Esophagus (tissue), 2 donors: ENCODE results near the gene NAP1L1. TPM values are rescaled to one million over a fixed set of nuclear protein-coding genes. Genes with fewer than 3 reads are reported as not detected.

ENCODE experiments used
- H3K27ac ChIP-seq, 2 donors: one replicate each; pipeline ENCODE4 v1.5.1; 2013; ENCODE audit warnings: low read depth in 2 of 2, mild to moderate bottlenecking in 2 of 2, inconsistent platforms in 1 of 2, low read length in 1 of 2, moderate library complexity in 1 of 2
- H3K27me3 ChIP-seq, 2 donors: one replicate each; pipeline ENCODE4 v1.6.1; 2013; ENCODE audit warnings: low read length in 2 of 2, control low read depth in 1 of 2, mild to moderate bottlenecking in 1 of 2; ENCODE audit not compliant: insufficient read depth in 2 of 2, control insufficient read depth in 1 of 2
- H3K36me3 ChIP-seq, 2 donors: one replicate each; pipeline ENCODE4 v1.6.1; 2013; ENCODE audit warnings: low read length in 1 of 2; ENCODE audit not compliant: control insufficient read depth in 2 of 2, insufficient read depth in 2 of 2
- H3K4me1 ChIP-seq, 2 donors: one replicate each; pipeline ENCODE4 v1.6.1; 2013; ENCODE audit warnings: low read length in 1 of 2; ENCODE audit not compliant: control insufficient read depth in 2 of 2, insufficient read depth in 2 of 2
- H3K4me3 ChIP-seq, 2 donors: one replicate each; pipeline ENCODE4 v1.5.1; 2013; ENCODE audit warnings: low read length in 2 of 2, mild to moderate bottlenecking in 2 of 2, low read depth in 1 of 2, moderate library complexity in 1 of 2
- H3K9me3 ChIP-seq, 2 donors: one replicate each; pipeline ENCODE4 v1.6.1; 2013; ENCODE audit warnings: mild to moderate bottlenecking in 2 of 2, low read depth in 1 of 2, low read length in 1 of 2, moderate library complexity in 1 of 2; ENCODE audit not compliant: control insufficient read depth in 2 of 2, insufficient read depth in 1 of 2
- WGBS, 2 donors: extraction: QIAGEN DNeasy Blood & Tissue Kit; methylation state at CpG; one replicate each; pipeline ENCODE4 v1.1.7; 2013; 5-methylcytosine and 5-hydroxymethylcytosine counted together
- polyA plus RNA-seq, 2 donors: library from polyadenylated mRNA; stranded (reverse); fragments of 200-250 nt; gene quantifications; one replicate each; pipeline ENCODE4 v1.2.3, GENCODE V29; 2013
- donor health status: healthy with polysubstance abuse.
- donor health status: Bipolar disorder and iron deficiency.

Gene NAP1L1
- polyA plus RNA-seq, 2 donors, result 100 to 145 TPM

DNA sequence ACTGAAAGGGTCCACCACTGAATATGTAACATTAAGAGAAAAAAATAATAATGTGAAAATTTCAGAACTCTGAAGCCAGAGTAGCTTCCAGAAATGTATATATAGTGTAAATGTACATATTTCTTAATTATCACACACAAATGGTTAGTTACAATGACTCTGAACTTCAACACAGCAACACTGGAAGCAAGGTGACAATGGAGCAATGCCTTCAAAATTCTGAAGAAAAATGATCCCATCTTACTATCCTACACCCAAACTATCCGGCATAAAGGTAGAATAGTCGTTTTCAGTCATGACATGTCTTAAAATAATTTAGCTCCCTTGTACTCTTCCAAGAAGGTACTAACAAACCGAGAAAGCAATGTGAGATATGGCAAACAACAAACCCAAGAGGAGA is 11.9 kb downstream of the NAP1L1 start:
- H3K27me3 ChIP-seq, result no peaks in the 10 kb centered on the region
- no peak overlapping the region for H3K4me3 ChIP-seq
- H3K9me3 ChIP-seq, result no peaks in the 10 kb centered on the region
- no peaks in the 10 kb centered on the region for H3K36me3 ChIP-seq
- no peak overlapping the region for H3K27ac ChIP-seq
- H3K4me1 ChIP-seq, result no peaks in the 10 kb centered on the region
- WGBS, 2 donors, result 90 to 93% methylated on average over 3 of the region's 3 CpGs

GRCh38 chr12:76069339-76069738 is 15.1 kb downstream of the NAP1L1 start:
- Histone ChIP-seq H3K4me3 (no peak overlapping the region), H3K36me3 (no peaks in the 10 kb centered on the region), H3K4me1 (no peaks in the 10 kb centered on the region), H3K9me3 (no peaks in the 10 kb centered on the region), H3K27me3 (no peaks in the 10 kb centered on the region), H3K27ac (no peak overlapping the region)

DNA sequence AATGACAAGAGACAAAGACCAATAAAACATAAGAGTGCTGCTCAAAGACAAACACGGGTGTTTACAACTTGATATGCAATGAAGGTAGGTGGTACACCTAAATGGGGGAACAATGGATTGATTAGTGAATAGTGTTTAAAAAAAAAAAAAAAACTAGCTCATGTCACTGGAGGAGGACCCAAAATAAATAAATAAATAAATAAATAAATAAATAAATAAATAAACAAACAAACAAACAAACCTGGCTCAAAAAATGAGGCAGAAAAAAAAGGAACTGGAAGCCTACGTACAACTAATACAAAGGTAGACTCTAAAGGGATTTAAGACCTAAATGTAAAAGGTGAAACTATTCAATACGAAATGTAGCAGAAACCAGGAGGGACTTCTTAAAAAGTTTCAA is 18.6 kb downstream of the NAP1L1 start:
- H3K27me3 ChIP-seq, result no peaks in the 10 kb centered on the region
- H3K4me1 ChIP-seq, result no peaks in the 10 kb centered on the region
- 97 to 100% methylated on average over 3 of the region's 3 CpGs for WGBS, 2 donors
- H3K36me3 ChIP-seq, result peaks cover 0 to 4% of the 10 kb centered on the region in 2 donors
- H3K4me3 ChIP-seq, result no peak overlapping the region
- no peak overlapping the region for H3K27ac ChIP-seq
- no peaks in the 10 kb centered on the region for H3K9me3 ChIP-seq

DNA sequence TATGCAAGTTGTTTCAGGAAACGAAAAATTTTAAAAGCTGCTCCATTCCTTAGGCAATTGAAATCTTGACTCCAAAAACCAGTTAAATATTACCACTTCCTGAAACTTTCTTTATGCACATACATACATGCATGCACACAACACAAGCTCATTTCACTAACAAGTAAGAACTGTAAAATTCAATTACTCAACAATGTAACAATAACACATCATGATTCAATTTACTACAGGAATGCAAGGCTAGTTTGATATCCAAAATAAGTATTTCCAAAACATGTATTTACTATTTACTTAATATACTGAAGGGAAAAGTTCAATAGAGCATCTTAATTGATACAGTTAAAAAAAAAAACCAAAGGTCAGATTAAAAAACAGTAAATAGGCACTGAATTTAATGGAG is 19.6 kb downstream of the NAP1L1 start:
- H3K4me3 ChIP-seq, result no peak overlapping the region
- H3K27me3 ChIP-seq, result no peaks in the 10 kb centered on the region
- no peak overlapping the region for H3K27ac ChIP-seq
- peaks cover 0 to 4% of the 10 kb centered on the region in 2 donors for H3K36me3 ChIP-seq
- no peaks in the 10 kb centered on the region for H3K4me1 ChIP-seq
- H3K9me3 ChIP-seq, result no peaks in the 10 kb centered on the region
- 99 to 100% methylated on average over 1 of the region's 1 CpG for WGBS, 2 donors

GRCh38 chr12:76060111-76060510 is 24.4 kb downstream of the NAP1L1 start:
- Histone ChIP-seq H3K27me3 (no peaks in the 10 kb centered on the region), H3K9me3 (no peaks in the 10 kb centered on the region), H3K4me1 (no peaks in the 10 kb centered on the region), H3K36me3 (peaks cover 4 to 5% of the 10 kb centered on the region in 2 donors), H3K27ac (no peak overlapping the region), H3K4me3 (no peak overlapping the region)
- WGBS, 2 donors, result 45 to 56% methylated on average over 2 of the region's 2 CpGs

- no peaks in the 10 kb centered on the region for H3K27me3 ChIP-seq
- no peaks in the 10 kb centered on the region for H3K9me3 ChIP-seq
- no peak overlapping the region for H3K27ac ChIP-seq
- H3K36me3 ChIP-seq, result peaks cover 4 to 5% of the 10 kb centered on the region in 2 donors
- no peaks in the 10 kb centered on the region for H3K4me1 ChIP-seq
- WGBS, 2 donors, result 95 to 99% methylated on average over 7 of the region's 7 CpGs
- no peak overlapping the region for H3K4me3 ChIP-seq
Observed at GRCh38 chr12:76057326-76057725, 27.2 kb downstream of the NAP1L1 start.

DNA sequence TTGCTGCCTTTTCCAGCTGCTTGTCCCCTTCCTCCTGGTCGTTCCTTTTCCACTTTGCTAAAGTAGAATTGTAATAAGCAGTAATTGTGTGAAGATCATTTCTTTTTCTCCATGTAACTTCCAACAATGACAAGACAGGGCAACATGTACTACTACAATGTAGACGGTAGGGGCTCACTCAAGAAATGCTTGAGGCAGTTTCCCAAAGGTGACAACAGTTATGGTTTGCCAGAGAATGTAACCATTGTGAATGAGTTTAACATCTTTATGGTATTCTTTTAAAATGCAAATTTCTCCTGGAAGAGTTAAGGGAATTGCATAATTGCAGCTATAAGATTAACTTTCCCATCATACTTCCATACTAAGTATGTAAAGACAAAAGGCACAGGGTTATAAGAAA is 29.1 kb downstream of the NAP1L1 start:
- no peak overlapping the region for H3K4me3 ChIP-seq
- H3K36me3 ChIP-seq, result peaks cover 0 to 5% of the 10 kb centered on the region in 2 donors
- no peaks in the 10 kb centered on the region for H3K9me3 ChIP-seq
- H3K27me3 ChIP-seq, result no peaks in the 10 kb centered on the region
- no peaks in the 10 kb centered on the region for H3K4me1 ChIP-seq
- 71 to 82% methylated on average over 2 of the region's 2 CpGs for WGBS, 2 donors
- H3K27ac ChIP-seq, result no peak overlapping the region

DNA sequence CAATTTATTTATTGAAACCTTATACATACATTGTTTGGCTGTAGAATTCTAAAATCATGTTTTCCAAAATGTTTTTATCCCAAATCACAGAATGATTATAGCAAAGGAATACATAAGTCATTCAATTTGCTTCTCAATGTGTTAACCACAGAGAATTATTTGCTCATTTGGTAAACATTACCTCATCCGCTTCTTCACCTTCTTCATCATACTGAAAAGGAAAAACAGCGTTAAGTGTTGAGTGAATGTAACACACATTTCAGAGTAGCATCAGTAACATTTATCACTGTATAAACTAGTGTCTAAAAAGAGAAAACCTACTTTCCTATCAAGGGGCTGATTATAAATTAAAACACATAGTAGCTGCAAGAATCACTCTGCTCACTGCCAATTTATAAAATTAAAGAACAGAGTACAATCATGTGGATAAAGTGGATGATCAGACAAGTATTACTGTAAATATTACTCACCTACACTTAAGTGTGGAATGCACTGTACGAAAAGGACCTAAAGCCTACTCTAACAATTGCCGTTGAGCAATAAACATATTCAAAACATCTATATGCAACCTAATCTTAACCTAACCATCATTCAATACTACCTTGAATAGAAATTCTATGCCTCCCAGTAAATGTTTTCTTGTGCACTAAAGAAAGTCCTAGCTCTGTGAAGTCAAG is 34.8 kb downstream of the NAP1L1 start:
- Histone ChIP-seq H3K36me3 (no peaks in the 10 kb centered on the region), H3K27me3 (no peaks in the 10 kb centered on the region), H3K4me3 (no peak overlapping the region)

DNA sequence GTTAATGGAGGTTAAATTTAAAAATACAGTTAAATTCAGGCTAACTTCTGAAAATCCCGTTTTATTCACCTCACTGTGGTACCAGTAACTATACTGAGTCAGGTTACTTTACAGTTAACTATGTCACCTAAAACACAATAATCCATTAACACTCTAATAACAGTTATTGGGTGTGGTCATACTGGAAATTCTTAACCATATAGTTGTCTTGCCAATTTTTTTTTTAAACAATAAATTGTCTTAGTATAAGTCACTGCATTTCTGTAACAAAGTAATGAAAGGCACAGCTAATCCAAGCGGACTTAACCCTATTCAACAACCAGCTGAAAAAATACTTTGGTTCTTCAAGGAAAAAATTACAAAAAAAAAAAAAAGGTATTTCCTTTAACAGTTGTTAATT is 36.7 kb downstream of the NAP1L1 start:
- Histone ChIP-seq H3K4me1 (no peaks in the 10 kb centered on the region), H3K9me3 (no peaks in the 10 kb centered on the region), H3K27me3 (no peaks in the 10 kb centered on the region), H3K27ac (no peak overlapping the region), H3K36me3 (no peaks in the 10 kb centered on the region), H3K4me3 (no peak overlapping the region)
- WGBS, 2 donors, result 52 to 74% methylated on average over 2 of the region's 2 CpGs

More for the DNA sequence above, 34.8 kb downstream of the NAP1L1 start:
- WGBS, 2 donors, result 77 to 87% methylated on average over 4 of the region's 4 CpGs
- Histone ChIP-seq H3K4me1 (no peaks in the 10 kb centered on the region), H3K9me3 (no peaks in the 10 kb centered on the region), H3K27ac (no peak overlapping the region)

DNA sequence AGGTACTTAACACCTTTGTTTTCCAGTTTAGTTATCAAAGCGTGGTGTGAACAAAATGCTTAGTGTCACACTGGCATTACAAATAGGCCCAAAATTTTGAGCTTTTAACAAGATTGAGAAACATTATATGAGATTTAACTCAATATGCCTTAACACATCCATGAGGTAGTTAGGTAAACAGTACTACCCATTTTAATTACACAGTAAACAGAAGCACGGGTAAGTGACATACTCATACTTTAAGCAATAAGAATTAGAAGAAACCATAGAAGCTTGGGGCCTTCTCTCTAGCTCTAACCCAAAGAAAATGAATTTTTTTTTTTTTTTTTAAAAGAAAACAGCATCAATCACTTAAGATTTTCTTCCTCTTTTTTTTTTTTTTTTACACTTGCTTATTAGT is 37.4 kb downstream of the NAP1L1 start:
- Histone ChIP-seq H3K4me1 (no peaks in the 10 kb centered on the region), H3K27me3 (no peaks in the 10 kb centered on the region), H3K36me3 (no peaks in the 10 kb centered on the region)

More for the DNA sequence above, 37.4 kb downstream of the NAP1L1 start:
- whole genome bisulfite sequencing, 2 donors, result 80 to 82% methylated on average over 2 of the region's 2 CpGs
- Histone ChIP-seq H3K4me3 (no peak overlapping the region), H3K9me3 (no peaks in the 10 kb centered on the region), H3K27ac (no peak overlapping the region)
